ENCODE results near the gene LSM11.

DNA sequence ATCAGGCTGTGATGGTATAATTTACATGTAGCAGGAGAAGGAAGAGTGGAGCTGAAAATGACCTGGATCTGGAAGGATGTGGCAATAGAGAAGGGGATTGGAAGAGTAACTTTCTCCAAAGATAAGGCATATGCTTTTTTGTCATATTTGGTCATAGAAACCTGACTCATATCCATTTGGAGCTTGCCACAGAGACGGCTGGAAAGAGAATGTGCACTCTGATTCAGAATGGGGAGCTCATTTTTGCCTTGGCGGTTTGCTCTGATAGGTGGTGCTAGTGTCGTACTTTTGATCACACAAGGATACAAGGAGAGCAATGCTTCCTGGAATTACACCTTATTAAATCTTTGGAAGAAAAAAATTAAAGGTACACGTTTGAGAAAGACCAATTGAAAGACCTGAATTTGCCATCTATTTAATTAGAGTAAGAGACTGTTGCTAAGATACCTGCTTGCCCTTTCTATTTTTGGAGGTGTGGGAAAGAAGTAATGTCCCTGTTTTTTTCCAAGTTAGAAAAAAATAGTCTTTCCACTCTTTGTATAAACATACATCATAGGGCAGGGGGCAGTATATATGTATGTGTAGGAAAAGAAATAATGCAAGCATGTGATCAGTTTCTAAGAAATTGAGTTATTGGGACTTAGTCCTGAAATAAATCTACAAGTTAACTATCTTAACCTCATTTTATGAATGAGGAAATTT lies 5.4 kb downstream of the LSM11 start:
- TF ChIP-seq TAF1 (IDR thresholded peaks at IDR 0.05; ENCODE audit: low read depth), result no peak
- no peak for TF ChIP-seq CTCF (IDR thresholded peaks at IDR 0.05; ENCODE audit: poor library complexity, severe bottlenecking)
- TF ChIP-seq POLR2AphosphoS5 (IDR thresholded peaks at IDR 0.05), result no peak
- no peak for TF ChIP-seq SMC3 (conservative IDR thresholded peaks at IDR 0.05; ENCODE audit: poor library complexity)
- TF ChIP-seq EZH2 (IDR thresholded peaks at IDR 0.05; ENCODE audit: borderline replicate concordance, insufficient read depth, low read length, poor library complexity, severe bottlenecking), result no peak
